ENCODE data around the gene ITPA. TPM values are rescaled to one million over a fixed set of nuclear protein-coding genes. Genes with fewer than 3 reads are reported as not detected.

The ITPA gene
- total and polyA plus RNA-seq, 2 of the 13 experiments (the other 11 are each of a cell fraction or from before 2014, with no cell fraction given), result 60.1 to 103 TPM

GRCh38 chr20:3248993-3249347 lies 39.7 kb downstream of the ITPA start (continued):
- TF ChIP-seq TIGD3 (CRISPR knock-in tag; IDR thresholded peaks at IDR 0.05; ENCODE audit: borderline replicate concordance) (no peak), KDM5B (CRISPR knock-in tag; IDR thresholded peaks at IDR 0.05; ENCODE audit: borderline replicate concordance) (peak; percentile 35; the same call in 1 of the 2 replicates), ZBTB4 (CRISPR knock-in tag; IDR thresholded peaks at IDR 0.05; ENCODE audit: borderline replicate concordance) (peak; percentile 9; the same call in 1 of the 2 replicates), ZFP91 (CRISPR knock-in tag; IDR thresholded peaks at IDR 0.05; ENCODE audit: borderline replicate concordance) (no peak), TEAD2 (CRISPR knock-in tag; IDR thresholded peaks at IDR 0.05) (no peak), STAT5B (CRISPR knock-in tag; IDR thresholded peaks at IDR 0.05) (no peak), BRF2 (CRISPR knock-in tag; IDR thresholded peaks at IDR 0.05) (no peak), ZNF564 (CRISPR knock-in tag; IDR thresholded peaks at IDR 0.05) (0 out of 2 replicates have a peak, but pooled peaks have one; percentile 12), ZNF619 (CRISPR knock-in tag; IDR thresholded peaks at IDR 0.05) (no peak), THAP7 (CRISPR knock-in tag; IDR thresholded peaks at IDR 0.05) (no peak), ZNF788 (CRISPR knock-in tag; IDR thresholded peaks at IDR 0.05; ENCODE audit: borderline replicate concordance) (no peak), ZNF121 (CRISPR knock-in tag; IDR thresholded peaks at IDR 0.05) (no peak), SP1 (IDR thresholded peaks at IDR 0.05) (no peak), SP1 (CRISPR knock-in tag; IDR thresholded peaks at IDR 0.05) (no peak), YEATS2 (CRISPR knock-in tag; IDR thresholded peaks at IDR 0.05; ENCODE audit: borderline replicate concordance) (peak; percentile 23; the same call in 1 of the 2 replicates), RFX5 (IDR thresholded peaks at IDR 0.05; ENCODE audit: low read depth, low read length) (no peak), ZNF329 (CRISPR knock-in tag; IDR thresholded peaks at IDR 0.05; ENCODE audit: low read depth) (no peak), ZNF605 (CRISPR knock-in tag; IDR thresholded peaks at IDR 0.05) (0 out of 2 replicates have a peak, but pooled peaks have one; percentile 38), MBNL3 (CRISPR knock-in tag; conservative IDR thresholded peaks at IDR 0.05) (no peak), ZFP82 (CRISPR knock-in tag; IDR thresholded peaks at IDR 0.05; ENCODE audit: borderline replicate concordance) (0 out of 2 replicates have a peak, but pooled peaks have one; percentile 5), ADNP (CRISPR knock-in tag; IDR thresholded peaks at IDR 0.05) (no peak), NPAS2 (CRISPR knock-in tag; IDR thresholded peaks at IDR 0.05; ENCODE audit: borderline replicate concordance) (no peak), DDIT3 (CRISPR knock-in tag; IDR thresholded peaks at IDR 0.05) (no peak)

Data from HepG2 (cell line).